ENCODE results near the gene CDH9.
"Not testable (repeated sequence)": the region's sequence is repeated elsewhere in the genome, so short reads cannot be mapped to it uniquely, and the experiment has no call there.

CDH9 gene

DNA sequence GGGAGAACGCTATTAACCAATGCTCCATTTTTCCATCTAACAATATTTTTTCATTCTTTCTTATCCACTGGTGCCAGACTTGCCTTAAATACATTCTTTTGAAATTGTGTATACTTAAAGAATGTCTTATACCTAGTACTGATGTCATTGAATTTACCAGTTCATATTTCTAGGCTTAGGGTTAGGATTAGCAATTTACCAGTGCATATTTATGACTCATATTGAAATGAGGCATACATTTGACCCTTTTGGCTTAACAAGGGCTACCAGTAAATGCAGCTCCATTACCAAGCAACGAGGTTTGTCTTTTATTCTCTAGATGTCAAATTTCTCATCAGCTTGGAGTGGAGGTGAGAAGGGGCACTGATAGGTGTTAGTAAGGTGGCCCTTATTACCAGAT is 89.5 kb downstream of the CDH9 start:
- DNase-seq, result no peak

- no peak for DNase-seq
These were observed 92.5 kb downstream of the CDH9 start for GRCh38 chr5:26945901-26946300.

DNA sequence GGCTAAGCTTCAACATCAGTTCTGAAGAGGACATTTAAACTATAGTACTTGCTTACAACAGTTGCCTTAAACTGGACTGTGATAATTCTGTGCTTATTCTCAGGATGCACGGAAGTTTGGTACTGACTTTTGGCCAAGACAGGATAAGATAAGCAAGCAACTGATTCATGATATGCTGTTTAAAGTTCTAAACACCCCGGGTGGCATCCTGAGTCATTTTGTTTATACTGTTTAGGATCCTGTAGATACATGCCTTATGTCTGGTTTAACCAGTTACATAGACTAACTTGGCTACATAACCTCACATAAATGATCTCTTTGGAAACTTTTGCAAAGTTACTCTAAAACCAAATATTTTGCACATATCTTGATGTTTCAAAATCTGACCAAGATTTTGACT is 95.9 kb downstream of the CDH9 start:
- no peak for DNase-seq

- DNase-seq, result no peak
These were observed 97.4 kb downstream of the CDH9 start for GRCh38 chr5:26940994-26941393.

DNA sequence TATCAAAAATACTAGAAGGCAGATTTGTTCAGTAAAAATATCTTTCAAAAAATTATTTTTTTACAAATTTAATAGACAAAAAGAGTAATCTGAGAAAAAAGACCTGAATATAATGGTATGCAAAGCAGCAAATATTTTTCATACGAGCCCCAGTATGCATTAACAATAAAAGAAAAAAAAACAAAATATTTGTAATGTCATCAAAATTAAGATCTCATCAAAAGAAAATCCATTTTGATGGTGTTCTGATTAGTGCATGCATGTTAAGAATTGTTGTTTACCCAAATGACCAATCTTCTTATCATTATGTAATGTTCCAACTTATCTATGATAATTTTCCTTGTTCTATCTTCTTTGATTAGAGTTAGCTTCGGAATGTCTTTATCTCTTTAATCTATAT is 106.1 kb downstream of the CDH9 start:
- DNase-seq, result no peak

GRCh38 chr5:26921439-26921838 is 116.9 kb downstream of the CDH9 start:
- no peak for DNase-seq

DNA sequence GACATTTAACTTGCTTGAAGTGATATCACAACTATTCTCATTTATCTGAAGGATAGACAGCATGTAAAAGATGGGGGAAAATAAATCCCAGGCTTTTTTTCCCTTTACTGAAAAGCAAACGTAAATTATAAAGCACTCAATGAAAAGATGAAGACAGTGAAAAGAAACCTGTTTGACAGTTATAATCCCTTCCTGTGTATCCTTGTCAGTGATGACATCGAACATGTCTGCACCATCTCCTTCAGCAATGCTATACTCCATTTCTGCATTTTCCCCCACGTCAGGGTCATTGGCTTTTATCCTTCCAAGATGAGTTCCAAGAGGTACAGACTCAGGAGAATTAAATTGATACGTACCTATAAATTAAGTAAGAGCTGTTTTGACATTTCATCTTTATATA is 134.9 kb downstream of the CDH9 start:
- DNase-seq, result no peak

GRCh38 chr5:26894719-26895263 is 143.6 kb downstream of the CDH9 start:
- DNase-seq, result no peak

DNA sequence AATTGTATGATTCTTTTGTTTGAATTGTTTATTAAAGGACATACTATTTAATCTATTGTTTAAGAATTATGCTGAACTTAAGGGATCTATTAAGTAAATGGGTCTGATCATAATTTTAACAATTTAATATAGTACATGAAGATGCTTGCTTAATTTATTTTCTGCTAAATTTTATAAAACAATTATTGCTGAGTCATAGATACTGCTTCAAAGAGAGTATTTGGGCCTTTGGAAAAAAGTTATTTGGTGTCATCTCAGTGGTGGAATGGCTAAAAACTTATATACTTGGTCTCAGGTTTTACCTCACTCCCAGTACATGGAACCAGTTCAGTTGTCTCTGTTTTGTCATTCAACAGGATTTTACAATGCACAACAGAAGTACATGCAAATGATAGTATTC is 145.3 kb downstream of the CDH9 start:
- no peak for DNase-seq

DNA sequence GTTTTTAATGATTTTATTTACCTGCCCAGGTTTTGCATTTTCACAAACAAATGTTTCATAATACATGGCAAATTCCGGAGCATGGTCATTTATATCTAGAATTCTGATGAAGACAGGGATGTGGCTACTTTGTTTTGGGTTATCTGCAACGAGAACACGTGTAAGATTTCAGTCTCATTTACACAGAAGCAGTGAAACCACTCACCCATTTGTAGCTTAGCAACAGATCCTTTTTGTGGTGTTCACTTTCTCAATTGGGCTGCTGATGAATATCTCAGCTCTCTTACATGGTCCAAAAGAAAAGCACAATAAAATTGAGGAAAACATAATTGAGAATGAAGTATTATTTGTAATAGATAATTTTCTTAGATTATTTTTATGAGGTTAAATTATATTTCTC is 148.6 kb downstream of the CDH9 start:
- DNase-seq, result no peak

- no peak for DNase-seq
These were observed 153.9 kb downstream of the CDH9 start for GRCh38 chr5:26884481-26884880.

DNA sequence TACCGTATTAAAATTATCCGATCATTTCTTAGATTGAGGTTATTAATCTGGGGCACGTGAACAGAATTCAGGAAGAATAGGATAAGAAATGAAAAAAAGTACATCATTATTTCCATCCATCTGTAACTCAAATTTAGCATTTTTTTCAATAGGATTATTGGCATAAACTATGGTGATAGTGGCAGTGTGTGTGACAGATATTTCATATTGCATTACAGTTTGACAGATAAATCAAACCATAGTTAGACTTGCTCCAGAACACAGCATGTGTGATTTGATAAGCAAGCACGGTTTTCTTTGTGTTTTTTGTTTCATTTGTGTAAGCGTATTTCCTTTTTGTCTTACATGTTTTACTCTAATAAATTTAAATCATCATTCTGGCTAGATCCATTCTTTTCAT is 155.0 kb downstream of the CDH9 start:
- no peak for DNase-seq

GRCh38 chr5:26881901-26882300 is 156.5 kb downstream of the CDH9 start:
- no peak for DNase-seq

DNA sequence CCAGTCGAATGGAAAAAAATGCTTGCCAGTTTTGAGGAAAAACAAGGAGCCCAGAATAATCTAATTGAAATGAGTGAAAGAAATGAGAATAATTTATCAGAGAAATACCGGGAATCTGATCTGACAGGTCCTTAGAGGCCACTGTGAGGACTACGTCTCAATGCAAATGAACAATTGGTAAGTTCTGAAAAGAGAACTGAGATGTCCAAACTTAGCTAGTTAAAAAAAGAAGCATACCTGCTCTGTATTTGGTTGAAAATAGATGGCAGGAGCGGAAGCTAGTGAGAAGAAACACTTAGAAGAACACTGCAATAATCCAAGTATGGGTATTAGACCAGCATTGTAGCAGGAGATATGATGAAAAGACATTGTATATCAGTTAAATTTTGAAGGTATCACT is 161.2 kb downstream of the CDH9 start:
- no peak for DNase-seq

GRCh38 chr5:26872337-26872736 is 166.0 kb downstream of the CDH9 start:
- no peak for DNase-seq

- DNase-seq, result no peak
These were observed 168.6 kb downstream of the CDH9 start for GRCh38 chr5:26869781-26870180.

DNA sequence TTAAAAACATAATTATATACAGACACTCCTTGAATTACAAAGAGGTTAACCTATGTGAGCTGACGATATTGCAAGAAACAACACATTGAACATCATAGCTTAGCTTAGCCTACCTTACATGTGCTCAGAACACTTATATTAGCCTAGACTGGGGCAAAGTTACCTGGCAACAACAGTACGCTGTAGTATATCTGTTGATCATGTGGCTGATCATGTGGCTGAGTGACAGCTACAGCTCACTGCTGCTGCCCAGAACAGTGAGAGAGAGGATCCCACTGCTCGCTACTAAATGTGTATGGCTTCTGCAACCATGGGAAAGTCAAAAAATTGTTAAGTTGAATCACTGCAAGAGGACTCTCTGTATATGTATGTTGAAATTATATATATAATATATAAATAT is 169.9 kb downstream of the CDH9 start:
- no peak for DNase-seq

- no peak for DNase-seq
These were observed 174.3 kb downstream of the CDH9 start for GRCh38 chr5:26864061-26864460.

DNA sequence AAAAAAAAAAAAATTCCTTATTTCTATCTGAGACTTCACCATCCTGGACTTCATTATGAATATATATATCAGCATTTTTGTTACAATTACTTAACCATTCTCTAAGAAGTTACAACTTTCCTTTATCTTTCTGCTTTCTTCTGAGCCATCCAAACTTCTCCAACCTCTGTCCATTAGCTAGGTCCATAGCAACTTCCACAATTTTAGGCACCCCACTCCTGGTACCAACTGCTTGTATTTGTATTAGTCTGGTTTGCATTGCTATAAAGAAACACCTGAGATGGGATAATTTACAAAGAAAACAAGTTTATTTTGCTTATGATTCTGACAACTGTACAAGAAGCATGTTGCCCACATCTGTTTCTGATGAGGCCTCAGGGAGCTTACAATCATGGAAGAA is 182.1 kb downstream of the CDH9 start:
- no peak for DNase-seq

DNA sequence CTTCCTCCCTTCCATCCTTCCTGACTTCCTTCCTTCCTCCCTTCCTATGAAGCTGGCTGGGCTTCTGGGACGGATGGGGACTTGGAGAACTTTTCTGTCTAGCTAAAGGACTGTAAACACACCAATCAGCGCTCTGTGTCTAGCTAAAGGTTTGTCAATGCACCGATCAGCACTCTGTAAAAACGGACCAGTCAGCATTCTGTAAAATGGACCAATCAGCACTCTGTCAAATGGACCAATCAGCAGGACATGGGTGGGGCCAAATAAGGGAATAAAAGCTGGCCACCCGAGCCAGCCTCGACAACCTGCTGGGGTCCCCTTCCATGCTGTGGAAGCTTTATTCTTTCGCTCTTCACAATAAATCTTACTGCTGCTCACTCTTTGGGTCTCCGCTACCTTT is 185.9 kb downstream of the CDH9 start:
- not testable (repeated sequence) for DNase-seq

GRCh38 chr5:26847041-26847736 is 191.2 kb downstream of the CDH9 start:
- DNase-seq, result no peak

- DNase-seq, result no peak
These were observed 194.7 kb downstream of the CDH9 start for GRCh38 chr5:26843677-26844076.

- no peak for DNase-seq
These were observed 204.8 kb downstream of the CDH9 start for GRCh38 chr5:26833596-26833995.

All from NCI-H187 treated with DMSO at 0.1 percent for 48 hours (cell line).